ENCODE measurements around the gene RNASE1.
"Not testable (repeated sequence)": the region's sequence is repeated elsewhere in the genome, so short reads cannot be mapped to it uniquely, and the experiment has no call there.

The RNASE1 gene

GRCh38 chr14:20769421-20769820 lies 33.2 kb downstream of the RNASE1 start:
- DNase-seq, result no peak

DNA sequence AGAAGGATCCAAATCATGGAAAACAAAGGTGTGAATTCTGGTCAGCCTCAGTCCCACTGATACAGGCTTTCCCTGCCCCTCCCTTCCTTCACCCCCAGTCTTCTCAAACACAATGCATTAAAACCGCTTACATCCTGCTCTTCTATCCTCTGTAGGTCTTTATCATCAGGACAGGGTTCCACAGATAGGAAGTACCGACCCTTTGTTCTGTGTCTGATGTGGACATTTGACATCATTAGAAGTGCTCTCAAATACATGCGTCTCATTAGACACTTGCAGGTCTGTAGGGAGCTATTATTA lies 34.1 kb downstream of the RNASE1 start:
- no peak for DNase-seq

- DNase-seq, result no peak
Measured at GRCh38 chr14:20760950-20761349, 41.7 kb downstream of the RNASE1 start.

DNA sequence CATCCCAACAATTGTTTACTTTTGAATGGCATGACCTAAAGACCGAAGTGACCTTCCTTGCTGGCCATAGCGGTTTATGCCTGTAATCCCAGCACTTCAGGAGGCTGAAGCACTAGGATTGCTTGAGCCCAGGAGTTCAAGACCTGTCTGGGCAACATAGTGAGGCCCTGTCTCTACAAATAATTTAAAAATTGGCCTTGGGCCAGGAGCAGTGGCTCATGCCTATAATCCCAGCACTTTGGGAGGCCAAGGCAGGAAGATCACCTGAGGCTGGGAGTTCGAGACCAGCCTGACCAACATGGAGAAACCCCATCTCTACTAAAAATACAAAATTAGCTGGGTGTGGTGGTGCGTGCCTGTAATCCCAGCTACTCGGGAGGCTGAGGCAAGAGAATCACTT lies 43.2 kb downstream of the RNASE1 start:
- DNase-seq, result not testable (repeated sequence)

DNA sequence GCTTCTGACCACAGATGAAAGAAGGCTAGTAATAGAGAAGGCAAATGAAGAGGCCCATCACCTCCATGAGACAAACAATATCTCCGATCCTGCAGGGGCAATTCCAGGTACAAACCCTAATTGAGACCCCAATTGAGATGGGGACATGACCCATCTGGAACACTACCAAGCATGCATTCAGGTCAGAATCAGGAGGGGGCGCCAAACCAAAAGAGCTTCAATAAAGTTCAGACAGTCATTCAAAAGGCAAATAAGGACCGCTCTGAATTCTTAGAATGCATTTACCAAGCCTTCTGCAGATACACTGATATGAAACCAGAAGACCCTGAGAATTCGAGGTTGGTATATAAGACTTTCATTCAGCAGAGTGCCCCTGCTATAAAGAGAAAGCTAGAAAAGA lies 44.7 kb downstream of the RNASE1 start:
- DNase-seq, result peak in 4 of 6 experiments; percentile 2 to 23 (median 11)

GRCh38 chr14:20755037-20755436 lies 47.6 kb downstream of the RNASE1 start:
- DNase-seq, result no peak

DNA sequence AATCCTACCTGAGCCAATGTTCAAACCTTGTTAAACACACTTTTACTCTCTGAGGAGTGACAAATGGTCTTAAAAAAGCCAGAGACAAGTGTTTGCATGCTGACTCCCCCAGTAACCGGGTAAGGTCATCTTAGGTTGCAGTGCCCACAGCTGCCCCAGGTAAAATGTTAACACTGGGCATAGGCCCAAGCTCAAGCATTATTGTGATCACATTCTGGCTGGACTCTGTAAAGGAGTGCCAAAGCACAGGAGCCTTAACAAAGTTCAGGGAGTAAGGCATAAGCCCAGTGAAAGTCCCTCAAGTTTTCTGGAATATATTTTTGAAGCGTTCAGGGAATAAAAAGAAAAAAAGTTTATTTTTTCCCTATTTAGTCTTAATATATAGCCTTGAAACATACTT lies 48.3 kb downstream of the RNASE1 start:
- DNase-seq, result no peak

DNA sequence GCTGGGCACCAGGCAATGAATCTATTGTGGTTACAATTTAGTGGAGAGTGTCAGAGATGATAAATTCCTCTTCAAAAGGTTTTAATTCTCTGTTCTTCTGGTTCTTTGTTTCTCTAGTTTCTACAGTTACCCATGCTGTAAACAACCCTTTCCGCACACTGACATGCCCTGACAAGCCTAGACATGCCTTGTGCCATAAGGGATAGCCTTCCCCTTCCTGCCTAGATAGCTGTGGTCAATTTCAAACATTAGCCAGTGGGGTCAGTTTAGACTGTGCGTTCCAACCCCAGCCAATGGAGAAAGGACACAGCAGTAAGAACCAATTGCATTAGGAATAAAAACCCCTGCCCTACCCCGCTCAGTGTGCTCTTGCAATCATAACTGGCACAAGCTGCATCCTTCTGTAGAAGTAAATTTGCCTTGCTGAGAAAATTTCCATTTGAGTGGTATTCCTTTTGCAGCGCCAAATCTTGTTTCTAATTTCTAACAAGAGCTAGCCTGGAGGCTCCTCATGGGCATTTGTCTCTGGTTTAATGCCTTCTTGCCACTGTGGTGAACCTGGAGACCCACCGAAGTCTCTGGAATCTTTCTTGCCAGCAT lies 50.6 kb downstream of the RNASE1 start:
- no peak for DNase-seq

Data from stimulated activated naive CD4-positive, alpha-beta T cell (primary cell).